ENCODE results near the gene SH3BGRL2. TPM values are rescaled to one million over a fixed set of nuclear protein-coding genes. Genes with fewer than 3 reads are reported as not detected.

SH3BGRL2 gene
- total RNA-seq, 1 experiment from 2014 or later, result 27.4 TPM

GRCh38 chr6:79610306-79611009, 20.7 kb upstream of the SH3BGRL2 start:
- TF ChIP-seq EZH2 (IDR thresholded peaks at IDR 0.05; ENCODE audit: low read depth) (no peak), CTCF (conservative IDR thresholded peaks at IDR 0.05) (no peak)
- Histone ChIP-seq H3K4me2 (peak overlapping the region; percentile 27), H3K4me1 (replicated peaks; ENCODE audit: insufficient read depth) (peaks cover 15% of the 10 kb centered on the region; the same call in 1 of the 2 replicates), H4K20me1 (ENCODE audit: insufficient read depth) (no peaks in the 10 kb centered on the region), H2AFZ (no peak overlapping the region), H3K36me3 (ENCODE audit: low read depth) (no peaks in the 10 kb centered on the region), H3K4me3 (no peak overlapping the region), H3F3A (ENCODE audit: insufficient read depth, low read depth) (no peaks in the 10 kb centered on the region), H3K27ac (peak overlapping the region; percentile 35; the same call in 1 of the 2 replicates), H3K9me2 (ENCODE audit: insufficient read depth) (no peaks in the 10 kb centered on the region), H3K9me3 (ENCODE audit: insufficient read depth, low read depth) (no peaks in the 10 kb centered on the region), H3K79me2 (ENCODE audit: low read depth) (no peaks in the 10 kb centered on the region), H3K27me3 (ENCODE audit: insufficient read depth, low read depth) (no peaks in the 10 kb centered on the region)
- peak; percentile 73 to 79 for DNase-seq
- intact Hi-C loops (cut with micrococcal nuclease; ENCODE audit: unreplicated experiment), result loop anchor here (1.0 to 5.0 kb wide), 2 partner anchors 40 to 73 kb away; partner anchors contain the start of gene LCA5
- ChIA-PET POLR2A (ENCODE audit: unreplicated experiment) (no interaction called here), CTCF (no interaction called here)
- no TSS peak for BruUV-seq (replicated peaks)

- peaks cover 4% of the 10 kb centered on the region; the same call in 1 of the 2 replicates for H3F3A ChIP-seq (ENCODE audit: insufficient read depth, low read depth)
- intact Hi-C loops (cut with micrococcal nuclease; ENCODE audit: unreplicated experiment), result loop anchor here (5.0 kb wide), 1 partner anchor 75 kb away; the partner anchor contains the start of gene LCA5
- no peak overlapping the region for H3K4me2 ChIP-seq
- no peak overlapping the region for H2AFZ ChIP-seq
- H3K4me1 ChIP-seq (replicated peaks; ENCODE audit: insufficient read depth), result peaks cover 21% of the 10 kb centered on the region; the same call in 1 of the 2 replicates
- no peaks in the 10 kb centered on the region for H4K20me1 ChIP-seq (ENCODE audit: insufficient read depth)
- H3K79me2 ChIP-seq (ENCODE audit: low read depth), result no peaks in the 10 kb centered on the region
- no peak for DNase-seq
- no peaks in the 10 kb centered on the region for H3K9me2 ChIP-seq (ENCODE audit: insufficient read depth)
- no peak overlapping the region for H3K27ac ChIP-seq
- no peaks in the 10 kb centered on the region for H3K9me3 ChIP-seq (ENCODE audit: insufficient read depth, low read depth)
- no peak overlapping the region for H3K4me3 ChIP-seq
- TF ChIP-seq CTCF (conservative IDR thresholded peaks at IDR 0.05) (no peak), EZH2 (IDR thresholded peaks at IDR 0.05; ENCODE audit: low read depth) (no peak)
- H3K36me3 ChIP-seq (ENCODE audit: low read depth), result no peaks in the 10 kb centered on the region
- no TSS peak for BruUV-seq (replicated peaks)
- ChIA-PET CTCF (no interaction called here), POLR2A (ENCODE audit: unreplicated experiment) (no interaction called here)
- no peaks in the 10 kb centered on the region for H3K27me3 ChIP-seq (ENCODE audit: insufficient read depth, low read depth)
These were observed 18.7 kb upstream of the SH3BGRL2 start for GRCh38 chr6:79612457-79612856.

GRCh38 chr6:79612918-79613317, 18.2 kb upstream of the SH3BGRL2 start:
- Histone ChIP-seq H3K9me2 (ENCODE audit: insufficient read depth) (no peaks in the 10 kb centered on the region), H4K20me1 (ENCODE audit: insufficient read depth) (no peaks in the 10 kb centered on the region), H3K36me3 (ENCODE audit: low read depth) (no peaks in the 10 kb centered on the region), H3K79me2 (ENCODE audit: low read depth) (no peaks in the 10 kb centered on the region), H3K4me3 (no peak overlapping the region), H3K27ac (no peak overlapping the region), H3K4me2 (no peak overlapping the region), H2AFZ (no peak overlapping the region), H3F3A (ENCODE audit: insufficient read depth, low read depth) (peaks cover 9% of the 10 kb centered on the region; the same call in 1 of the 2 replicates), H3K4me1 (replicated peaks; ENCODE audit: insufficient read depth) (peaks cover 26% of the 10 kb centered on the region; the same call in 1 of the 2 replicates), H3K9me3 (ENCODE audit: insufficient read depth, low read depth) (no peaks in the 10 kb centered on the region), H3K27me3 (ENCODE audit: insufficient read depth, low read depth) (no peaks in the 10 kb centered on the region)
- ChIA-PET POLR2A (ENCODE audit: unreplicated experiment) (interaction anchor here (0.6 kb wide), 1 partner anchor 13 kb away, joined by 4 read pairs; no protein-coding TSS in a partner anchor), CTCF (no interaction called here)
- intact Hi-C loops (cut with micrococcal nuclease; ENCODE audit: unreplicated experiment), result loop anchor here (5.0 kb wide), 1 partner anchor 76 kb away; the partner anchor contains the start of gene LCA5
- no peak for DNase-seq
- TF ChIP-seq EZH2 (IDR thresholded peaks at IDR 0.05; ENCODE audit: low read depth), result no peak
- no peak for TF ChIP-seq CTCF (conservative IDR thresholded peaks at IDR 0.05)
- no TSS peak for BruUV-seq (replicated peaks)
